ENCODE results near the gene BMAL1. TPM values are rescaled to one million over a fixed set of nuclear protein-coding genes. Genes with fewer than 3 reads are reported as not detected.

The BMAL1 gene
- total and polyA plus RNA-seq, 2 of the 8 experiments (the other 6 are each of a cell fraction or from before 2014, with no cell fraction given) = 6.8 to 6.9 TPM

- TF ChIP-seq CHD7 (IDR thresholded peaks at IDR 0.05; ENCODE audit: insufficient replicate concordance, low read length) = no peak
- no peak for TF ChIP-seq CREB1 (IDR thresholded peaks at IDR 0.05)
- no peak for TF ChIP-seq RAD21 (IDR thresholded peaks at IDR 0.05 in 1 of 2, conservative IDR thresholded peaks at IDR 0.05 in 1 of 2; ENCODE audit: low read depth in 2 of 2, low read length in 2 of 2)
- TF ChIP-seq RFX5 (IDR thresholded peaks at IDR 0.05; ENCODE audit: borderline replicate concordance, low read depth, low read length) = no peak
- TF ChIP-seq EZH2 (IDR thresholded peaks at IDR 0.05; ENCODE audit: low read depth, low read length, severe bottlenecking) = no peak
- no peak for TF ChIP-seq TAF1 (IDR thresholded peaks at IDR 0.05; ENCODE audit: low read depth, low read length)
- no peak for TF ChIP-seq YY1 (IDR thresholded peaks at IDR 0.05; ENCODE audit: low read depth, low read length)
- no peak for TF ChIP-seq SAP30 (IDR thresholded peaks at IDR 0.05; ENCODE audit: insufficient read depth, insufficient replicate concordance, low read length)
- no peak for TF ChIP-seq POU5F1 (IDR thresholded peaks at IDR 0.05; ENCODE audit: low read depth, low read length)
- TF ChIP-seq RXRA (IDR thresholded peaks at IDR 0.05; ENCODE audit: insufficient read depth, low read depth, low read length) = no peak
- TF ChIP-seq ASH2L (IDR thresholded peaks at IDR 0.05; ENCODE audit: low read length) = no peak
- no peak for TF ChIP-seq POLR2A (IDR thresholded peaks at IDR 0.05; ENCODE audit: control extremely low read depth in 1 of 2, low read depth in 2 of 2, low read length in 2 of 2)
Measured at GRCh38 chr11:13302420-13302958, 24.9 kb downstream of the BMAL1 start (continued).

Data from H1 (cell line).